Ovary (tissue), 3 donors: ENCODE measurements around the gene KCTD13.

Source experiments
- EP300 ChIP-seq: sonication (generic); formaldehyde crosslinking; IDR thresholded peaks from one replicate; pipeline ENCODE4 v1.6.1; 2017; ENCODE audit warnings: antibody characterized with exemption
- POLR2A ChIP-seq: fragments of 450-650 bp; IDR thresholded peaks from one replicate; pipeline ENCODE4 v1.6.1; 2017; ENCODE audit warnings: antibody characterized with exemption, mild to moderate bottlenecking, moderate library complexity
- TF ChIP-seq, protein P1 (sequence below), 3 donors: fragments of 450-650 bp in 2 of 3; fragments of 200-600 bp in 1 of 3; IDR thresholded peaks; one replicate each; pipeline versions ENCODE4 v1.5.1 to v1.8.0; 2016 to 2022; ENCODE audit warnings: antibody characterized with exemption in 3 of 3, mild to moderate bottlenecking in 1 of 3
- donor health status: DM: no; HTN: no; CAD: no.

GRCh38 chr16:29877266-29877961 lies 48.6 kb downstream of the KCTD13 start:
- TF ChIP-seq, protein P1, sequence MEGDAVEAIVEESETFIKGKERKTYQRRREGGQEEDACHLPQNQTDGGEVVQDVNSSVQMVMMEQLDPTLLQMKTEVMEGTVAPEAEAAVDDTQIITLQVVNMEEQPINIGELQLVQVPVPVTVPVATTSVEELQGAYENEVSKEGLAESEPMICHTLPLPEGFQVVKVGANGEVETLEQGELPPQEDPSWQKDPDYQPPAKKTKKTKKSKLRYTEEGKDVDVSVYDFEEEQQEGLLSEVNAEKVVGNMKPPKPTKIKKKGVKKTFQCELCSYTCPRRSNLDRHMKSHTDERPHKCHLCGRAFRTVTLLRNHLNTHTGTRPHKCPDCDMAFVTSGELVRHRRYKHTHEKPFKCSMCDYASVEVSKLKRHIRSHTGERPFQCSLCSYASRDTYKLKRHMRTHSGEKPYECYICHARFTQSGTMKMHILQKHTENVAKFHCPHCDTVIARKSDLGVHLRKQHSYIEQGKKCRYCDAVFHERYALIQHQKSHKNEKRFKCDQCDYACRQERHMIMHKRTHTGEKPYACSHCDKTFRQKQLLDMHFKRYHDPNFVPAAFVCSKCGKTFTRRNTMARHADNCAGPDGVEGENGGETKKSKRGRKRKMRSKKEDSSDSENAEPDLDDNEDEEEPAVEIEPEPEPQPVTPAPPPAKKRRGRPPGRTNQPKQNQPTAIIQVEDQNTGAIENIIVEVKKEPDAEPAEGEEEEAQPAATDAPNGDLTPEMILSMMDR (IDR thresholded peaks at IDR 0.05) = no peak
- no peak for TF ChIP-seq POLR2A
- TF ChIP-seq EP300 = no peak
